Activated naive CD8-positive, alpha-beta T cell treated with anti-CD3 and anti-CD28 coated beads, Interleukin-2, amount 50 U/mL, for 24 hours (primary cell): ENCODE measurements around the gene ACHE.
"Not testable (repeated sequence)": the region's sequence is repeated elsewhere in the genome, so short reads cannot be mapped to it uniquely, and the experiment has no call there.

Experiments used
- ATAC-seq: fragments of 150-1000 bp; cut with Tn5 transposase; one replicate; pipeline ENCODE4 v1.10.0; 2021
- DNase-seq: peaks from one replicate; pipeline ENCODE4 v3.0.0; 2021
- H3K27ac Mint-ChIP-seq: one replicate; pipeline ENCODE4 v1.8.0; 2021; ENCODE audit warnings: mild to moderate bottlenecking, mixed read lengths
- H3K27me3 Mint-ChIP-seq: one replicate; pipeline ENCODE4 v1.8.0; 2021; ENCODE audit warnings: mixed read lengths
- H3K36me3 Mint-ChIP-seq: one replicate; pipeline ENCODE4 v1.8.0; 2021; ENCODE audit warnings: low read depth, mixed read lengths
- H3K4me1 Mint-ChIP-seq: one replicate; pipeline ENCODE4 v1.8.0; 2021; ENCODE audit warnings: mixed read lengths
- H3K4me3 Mint-ChIP-seq: one replicate; pipeline ENCODE4 v1.8.0; 2021; ENCODE audit warnings: mild to moderate bottlenecking, moderate library complexity, mixed read lengths
- H3K9me3 Mint-ChIP-seq: one replicate; pipeline ENCODE4 v1.8.0; 2021; ENCODE audit warnings: mixed read lengths

Gene ACHE

DNA sequence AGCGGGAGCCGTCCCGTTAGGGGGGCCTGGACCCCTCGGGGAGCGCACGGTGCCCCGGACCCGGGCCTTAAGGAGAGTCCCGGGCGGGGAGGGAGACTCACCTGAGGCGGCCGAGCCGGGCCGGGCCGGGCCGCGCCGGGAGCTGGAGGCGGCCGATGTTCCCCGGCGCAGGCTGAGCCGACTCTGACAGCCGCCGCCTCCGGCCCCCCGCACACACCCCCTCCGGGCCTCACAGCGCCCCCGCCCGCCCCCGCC lies at the start of gene ACHE:
ACHE (minus strand) TSS at position 188 of the 255 bp plus-strand sequence. CDS start 1,656 bp downstream, outside the sequence.
- Mint-ChIP-seq H3K4me1 (peaks cover 18% of the 10 kb centered on the region), H3K27me3 (peaks cover 53% of the 10 kb centered on the region), H3K27ac (no peak within 1 kb of the TSS), H3K4me3 (peak within 1 kb of the TSS; percentile 74), H3K9me3 (no peaks in the 10 kb centered on the region), H3K36me3 (no peaks in the 10 kb centered on the region)
- no peak for DNase-seq
- ATAC-seq = no peak

DNA sequence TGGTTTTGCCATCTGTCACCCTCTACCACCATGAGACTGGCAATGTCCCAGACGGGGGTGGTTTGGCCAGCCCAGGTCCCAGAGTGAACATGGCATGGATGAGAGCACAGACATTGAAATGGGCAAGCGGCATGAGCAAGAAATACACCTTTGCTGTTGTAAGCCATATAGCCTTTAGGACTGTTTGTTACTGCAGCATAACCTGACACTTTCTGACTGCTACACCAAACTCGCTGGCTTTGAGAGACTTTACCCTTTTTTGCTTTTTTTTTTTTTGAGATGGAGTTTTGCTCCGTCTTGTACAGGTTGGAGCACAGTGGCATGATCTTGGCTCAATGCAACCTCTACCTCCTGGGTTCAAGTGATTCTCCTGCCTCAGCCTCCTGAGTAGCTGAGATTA lies 48.5 kb upstream of the ACHE start:
- Mint-ChIP-seq H3K27ac (no peak overlapping the region), H3K9me3 (peaks cover 4% of the 10 kb centered on the region), H3K36me3 (no peaks in the 10 kb centered on the region), H3K27me3 (peaks cover 35% of the 10 kb centered on the region), H3K4me3 (no peak overlapping the region), H3K4me1 (no peaks in the 10 kb centered on the region)
- ATAC-seq (no peak), DNase-seq (no peak)

GRCh38 chr7:100943693-100944092 lies 48.0 kb upstream of the ACHE start:
- ATAC-seq = no peak
- H3K9me3 Mint-ChIP-seq = peaks cover 4% of the 10 kb centered on the region

GRCh38 chr7:100942045-100942774 lies 46.5 kb upstream of the ACHE start:
- Mint-ChIP-seq H3K9me3 (peaks cover 4% of the 10 kb centered on the region), H3K4me3 (no peak overlapping the region), H3K27me3 (peaks cover 34% of the 10 kb centered on the region), H3K4me1 (no peaks in the 10 kb centered on the region), H3K27ac (no peak overlapping the region), H3K36me3 (no peaks in the 10 kb centered on the region)
- ATAC-seq = no peak
- DNase-seq = no peak

More at GRCh38 chr7:100943693-100944092, 48.0 kb upstream of the ACHE start:
- peaks cover 33% of the 10 kb centered on the region for H3K27me3 Mint-ChIP-seq
- H3K27ac Mint-ChIP-seq = no peak overlapping the region
- DNase-seq = no peak
- no peaks in the 10 kb centered on the region for H3K4me1 Mint-ChIP-seq
- H3K36me3 Mint-ChIP-seq = no peaks in the 10 kb centered on the region
- no peak overlapping the region for H3K4me3 Mint-ChIP-seq

DNA sequence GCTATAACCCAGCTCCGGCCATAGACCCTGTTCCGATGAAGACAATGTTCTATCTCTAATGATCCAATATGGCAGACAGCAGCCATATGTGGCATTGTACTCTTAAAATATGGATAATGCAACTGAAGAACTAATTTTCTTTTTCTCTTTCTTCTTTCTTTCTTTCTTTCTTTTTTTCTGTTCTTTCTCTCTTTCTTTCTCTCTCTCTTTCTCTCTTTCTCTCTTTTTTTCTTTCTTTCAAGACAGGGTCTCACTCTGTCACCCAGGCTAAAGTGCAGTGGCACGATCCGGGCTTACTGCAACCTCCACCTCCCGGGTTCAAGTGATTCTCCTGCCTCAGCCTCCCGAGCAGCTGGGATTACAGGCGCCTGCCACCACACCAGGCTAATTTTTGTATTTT lies 40.5 kb upstream of the ACHE start:
- H3K4me3 Mint-ChIP-seq, H3K9me3 Mint-ChIP-seq, DNase-seq, ATAC-seq, H3K36me3 Mint-ChIP-seq, H3K27ac Mint-ChIP-seq, H3K4me1 Mint-ChIP-seq: not testable (repeated sequence)
- peaks cover 22% of the 10 kb centered on the region for H3K27me3 Mint-ChIP-seq

DNA sequence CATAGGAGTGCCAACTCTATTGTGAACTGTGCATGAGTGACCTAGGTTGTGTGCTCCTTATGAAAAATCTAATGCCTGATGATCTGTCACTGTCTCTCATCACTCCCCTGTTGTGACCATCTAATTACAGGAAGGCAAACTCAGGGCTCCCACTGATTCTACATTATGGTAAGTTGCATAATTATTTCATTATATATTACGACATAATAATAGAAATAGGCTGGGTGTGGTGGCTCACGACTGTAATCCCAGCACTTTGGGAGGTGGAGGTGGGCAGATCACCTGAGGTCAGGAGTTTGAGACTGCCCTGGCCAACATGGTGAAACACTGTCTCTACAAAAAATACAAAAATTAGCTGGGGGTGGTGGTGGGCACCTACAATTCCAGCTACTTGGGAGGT lies 39.7 kb upstream of the ACHE start:
- DNase-seq, H3K4me3 Mint-ChIP-seq, H3K9me3 Mint-ChIP-seq, H3K27ac Mint-ChIP-seq, H3K4me1 Mint-ChIP-seq, ATAC-seq, H3K36me3 Mint-ChIP-seq: not testable (repeated sequence)
- H3K27me3 Mint-ChIP-seq = peaks cover 25% of the 10 kb centered on the region

GRCh38 chr7:100933734-100934133 lies 38.0 kb upstream of the ACHE start:
- DNase-seq = no peak
- Mint-ChIP-seq H3K4me3 (no peak overlapping the region), H3K4me1 (no peaks in the 10 kb centered on the region), H3K27ac (no peak overlapping the region), H3K36me3 (no peaks in the 10 kb centered on the region), H3K27me3 (peaks cover 18% of the 10 kb centered on the region), H3K9me3 (peaks cover 5% of the 10 kb centered on the region)
- ATAC-seq = no peak

- Mint-ChIP-seq H3K36me3 (no peaks in the 10 kb centered on the region), H3K9me3 (peaks cover 5% of the 10 kb centered on the region), H3K4me3 (no peak overlapping the region), H3K27me3 (peaks cover 10% of the 10 kb centered on the region), H3K27ac (no peak overlapping the region), H3K4me1 (no peaks in the 10 kb centered on the region)
- no peak for DNase-seq
- no peak for ATAC-seq
Observed at GRCh38 chr7:100929808-100930174, 34.1 kb upstream of the ACHE start.

DNA sequence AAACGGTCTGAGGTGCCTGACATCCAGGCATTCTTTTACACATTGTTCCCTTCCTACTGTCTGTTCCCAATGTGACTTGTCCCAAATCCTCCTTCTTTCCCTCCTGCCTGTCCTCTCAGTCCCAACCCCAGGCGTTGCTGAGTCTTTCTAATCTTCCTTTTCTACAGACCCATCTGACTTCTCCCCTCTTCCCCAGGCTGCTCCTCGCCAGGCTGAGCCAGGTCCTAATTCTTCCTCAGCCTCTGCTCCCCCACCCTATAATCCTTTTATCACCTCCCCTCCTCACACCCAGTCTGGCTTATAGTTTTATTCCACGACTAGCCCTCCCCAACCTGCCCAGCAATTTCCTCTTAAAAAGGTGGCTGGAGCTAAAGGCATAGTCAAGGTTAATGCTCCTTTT lies 27.9 kb upstream of the ACHE start:
- peaks cover 23% of the 10 kb centered on the region for H3K27me3 Mint-ChIP-seq
- not testable (repeated sequence) for ATAC-seq, DNase-seq, H3K4me3 Mint-ChIP-seq, H3K9me3 Mint-ChIP-seq, H3K36me3 Mint-ChIP-seq, H3K4me1 Mint-ChIP-seq, H3K27ac Mint-ChIP-seq

- peaks cover 26% of the 10 kb centered on the region for H3K27me3 Mint-ChIP-seq
- ATAC-seq (no peak), DNase-seq (no peak)
- H3K9me3 Mint-ChIP-seq = no peaks in the 10 kb centered on the region
- H3K27ac Mint-ChIP-seq = no peak overlapping the region
- no peak overlapping the region for H3K4me3 Mint-ChIP-seq
- no peaks in the 10 kb centered on the region for H3K36me3 Mint-ChIP-seq
- H3K4me1 Mint-ChIP-seq = no peaks in the 10 kb centered on the region
Observed at GRCh38 chr7:100921039-100921438, 25.4 kb upstream of the ACHE start.

- H3K36me3 Mint-ChIP-seq, H3K4me1 Mint-ChIP-seq, H3K27ac Mint-ChIP-seq, DNase-seq, H3K4me3 Mint-ChIP-seq, ATAC-seq, H3K9me3 Mint-ChIP-seq: not testable (repeated sequence)
- peaks cover 28% of the 10 kb centered on the region for H3K27me3 Mint-ChIP-seq
Observed at GRCh38 chr7:100919779-100920437, 24.2 kb upstream of the ACHE start.

DNA sequence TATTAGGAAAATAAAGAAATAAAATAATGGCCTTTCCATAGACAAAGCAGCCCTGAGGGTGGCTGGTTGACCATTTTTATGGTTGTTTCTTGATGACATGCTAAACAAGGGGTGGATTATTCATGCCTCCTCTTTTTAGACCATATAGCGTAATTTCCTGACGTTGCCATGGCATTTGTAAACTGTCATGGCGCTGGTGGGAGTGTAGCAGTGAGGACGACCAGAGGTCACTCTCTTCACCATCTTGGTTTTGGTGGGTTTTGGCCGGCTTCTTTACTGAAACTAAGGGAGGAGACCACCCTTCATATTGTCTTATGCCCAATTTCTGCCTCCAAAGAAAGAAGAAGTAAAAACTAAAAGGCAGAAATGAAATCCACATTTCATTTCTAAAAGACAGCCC lies 23.6 kb upstream of the ACHE start:
- not testable (repeated sequence) for H3K9me3 Mint-ChIP-seq, H3K27ac Mint-ChIP-seq, ATAC-seq, H3K4me3 Mint-ChIP-seq, H3K4me1 Mint-ChIP-seq, DNase-seq, H3K36me3 Mint-ChIP-seq
- H3K27me3 Mint-ChIP-seq = peaks cover 29% of the 10 kb centered on the region

- no peaks in the 10 kb centered on the region for H3K36me3 Mint-ChIP-seq
- H3K27ac Mint-ChIP-seq = no peak overlapping the region
- no peak overlapping the region for H3K4me3 Mint-ChIP-seq
- peaks cover 4% of the 10 kb centered on the region for H3K4me1 Mint-ChIP-seq
- peak; percentile 77 for ATAC-seq
- H3K27me3 Mint-ChIP-seq = peaks cover 10% of the 10 kb centered on the region
- no peak for DNase-seq
- no peaks in the 10 kb centered on the region for H3K9me3 Mint-ChIP-seq
Observed at GRCh38 chr7:100914879-100915447, 19.3 kb upstream of the ACHE start.

- ATAC-seq (no peak), DNase-seq (no peak)
- H3K36me3 Mint-ChIP-seq = no peaks in the 10 kb centered on the region
- peaks cover 10% of the 10 kb centered on the region for H3K27me3 Mint-ChIP-seq
- H3K4me1 Mint-ChIP-seq = peaks cover 4% of the 10 kb centered on the region
- no peaks in the 10 kb centered on the region for H3K9me3 Mint-ChIP-seq
- H3K27ac Mint-ChIP-seq = no peak overlapping the region
- no peak overlapping the region for H3K4me3 Mint-ChIP-seq
Observed at GRCh38 chr7:100914208-100914878, 18.7 kb upstream of the ACHE start.

DNA sequence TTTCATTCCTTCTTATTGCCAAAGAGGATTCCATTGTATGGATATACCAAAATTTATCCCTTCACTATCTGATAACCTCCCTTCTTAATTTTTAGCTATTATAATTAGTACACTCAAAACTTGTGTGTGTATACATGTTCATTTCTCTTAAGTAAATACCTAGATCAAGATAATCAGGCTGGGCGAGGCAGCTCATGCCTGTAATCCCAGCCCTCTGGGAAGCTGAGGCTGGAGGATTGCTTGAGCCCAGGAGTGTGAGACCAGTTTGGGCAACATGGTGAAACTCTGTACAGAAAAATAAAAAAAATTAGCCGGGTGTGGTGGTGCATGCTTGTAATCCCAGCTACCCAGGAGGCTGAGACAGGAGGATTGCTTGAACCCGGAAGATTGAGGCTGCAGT lies 15.8 kb upstream of the ACHE start:
- no peak for DNase-seq
- no peak overlapping the region for H3K27ac Mint-ChIP-seq
- H3K4me1 Mint-ChIP-seq = peaks cover 4% of the 10 kb centered on the region
- no peaks in the 10 kb centered on the region for H3K36me3 Mint-ChIP-seq
- ATAC-seq = no peak
- H3K27me3 Mint-ChIP-seq = peaks cover 5% of the 10 kb centered on the region
- no peaks in the 10 kb centered on the region for H3K9me3 Mint-ChIP-seq
- H3K4me3 Mint-ChIP-seq = no peak overlapping the region
